Mesendoderm (in vitro differentiated cells): Measurements from ENCODE around the gene SRPK2.
"Not testable (repeated sequence)": the region's sequence is repeated elsewhere in the genome, so short reads cannot be mapped to it uniquely, and the experiment has no call there.

ENCODE experiments used
- DNase-seq: peaks from one replicate; pipeline ENCODE4 v3.0.0; 2013
- H2AK5ac ChIP-seq: 2 replicates; pipeline ENCODE4 v1.6.1; 2013; ENCODE audit warnings: low read length, inconsistent platforms
- H2BK120ac ChIP-seq: 2 replicates; pipeline ENCODE4 v1.6.1; 2013; ENCODE audit warnings: low read depth, mild to moderate bottlenecking, low read length, moderate library complexity, mixed read lengths
- H2BK15ac ChIP-seq: replicated peaks from 2 replicates; pipeline ENCODE4 v1.6.1; 2013; ENCODE audit warnings: low read depth, mild to moderate bottlenecking, moderate library complexity
- H2BK5ac ChIP-seq: 2 replicates; pipeline ENCODE4 v1.6.1; 2013; ENCODE audit warnings: low read length, inconsistent platforms
- H3K18ac ChIP-seq: 2 replicates; pipeline ENCODE4 v1.6.1; 2013; ENCODE audit warnings: mild to moderate bottlenecking, low read length, mixed read lengths
- H3K23ac ChIP-seq: one replicate; pipeline ENCODE4 v1.6.1; 2013; ENCODE audit warnings: low read length
- H3K27ac ChIP-seq: 2 replicates; pipeline ENCODE4 v1.5.1; 2013; ENCODE audit warnings: low read depth, mild to moderate bottlenecking, inconsistent platforms, low read length, moderate library complexity
- H3K27me3 ChIP-seq: 2 replicates; pipeline ENCODE4 v1.6.1; 2013; ENCODE audit warnings: low read length, control low read depth, mild to moderate bottlenecking, inconsistent platforms; ENCODE audit not compliant: insufficient read depth, poor library complexity
- H3K36me3 ChIP-seq: 2 replicates; pipeline ENCODE4 v1.6.1; 2013; ENCODE audit warnings: low read length, inconsistent platforms; ENCODE audit not compliant: control insufficient read depth, insufficient read depth
- H3K4ac ChIP-seq: one replicate; pipeline ENCODE4 v1.6.1; 2013; ENCODE audit warnings: low read depth, mild to moderate bottlenecking, low read length, moderate library complexity
- H3K4me1 ChIP-seq: 2 replicates; pipeline ENCODE4 v1.6.1; 2013; ENCODE audit warnings: low read depth, low read length, inconsistent platforms; ENCODE audit not compliant: control insufficient read depth
- H3K4me2 ChIP-seq: 2 replicates; pipeline ENCODE4 v1.6.1; 2013; ENCODE audit warnings: low read length
- H3K4me3 ChIP-seq: 2 replicates; pipeline ENCODE4 v1.5.1; 2013; ENCODE audit warnings: mild to moderate bottlenecking, low read length
- H3K56ac ChIP-seq: one replicate; pipeline ENCODE4 v1.6.1; 2013; ENCODE audit warnings: low read length
- H3K79me1 ChIP-seq: 2 replicates; pipeline ENCODE4 v1.6.1; 2013; ENCODE audit warnings: low read length, inconsistent platforms
- H3K79me2 ChIP-seq: 2 replicates; pipeline ENCODE4 v1.6.1; 2013; ENCODE audit warnings: mild to moderate bottlenecking, low read length; ENCODE audit not compliant: control insufficient read depth, insufficient read depth
- H3K9ac ChIP-seq: 2 replicates; pipeline ENCODE4 v1.6.1; 2013; ENCODE audit warnings: low read length, inconsistent platforms
- H4K5ac ChIP-seq: one replicate; pipeline ENCODE4 v1.6.1; 2013; ENCODE audit warnings: low read length
- H4K8ac ChIP-seq: one replicate; pipeline ENCODE4 v1.6.1; 2013; ENCODE audit warnings: low read depth, mild to moderate bottlenecking, control low read depth, low read length, moderate library complexity
- WGBS: extraction: QIAGEN DNeasy Blood & Tissue Kit; methylation state at CpG from one replicate; pipeline ENCODE4 v1.1.7; 2013; ENCODE audit warnings: low lambda C conversion rate, missing lambda C conversion rate; ENCODE audit not compliant: insufficient coverage; ENCODE audit errors: extremely low coverage; 5-methylcytosine and 5-hydroxymethylcytosine counted together

The SRPK2 gene

GRCh38 chr7:105336009-105336408 lies 52.7 kb downstream of the SRPK2 start:
- Histone ChIP-seq H3K27ac (no peak overlapping the region), H3K4me1 (no peaks in the 10 kb centered on the region), H4K8ac (no peak overlapping the region), H3K56ac (no peak overlapping the region), H3K36me3 (no peaks in the 10 kb centered on the region), H2AK5ac (no peak overlapping the region), H3K4me2 (no peak overlapping the region), H2BK15ac (no peak overlapping the region), H3K79me1 (peaks cover 7% of the 10 kb centered on the region), H3K23ac (no peak overlapping the region), H3K4ac (no peak overlapping the region), H3K9ac (no peak overlapping the region), H4K5ac (no peak overlapping the region), H3K18ac (no peak overlapping the region), H3K79me2 (peaks cover 10% of the 10 kb centered on the region), H3K4me3 (no peak overlapping the region), H2BK5ac (no peak overlapping the region), H2BK120ac (no peak overlapping the region), H3K27me3 (no peaks in the 10 kb centered on the region)
- DNase-seq, result no peak
- WGBS, result no CpG with 5 or more reads among the region's 1 CpG

- H3K36me3 ChIP-seq, H2BK5ac ChIP-seq, H3K4me1 ChIP-seq, H4K5ac ChIP-seq, H3K9ac ChIP-seq, H4K8ac ChIP-seq, H3K18ac ChIP-seq, DNase-seq, H3K27me3 ChIP-seq, H2BK15ac ChIP-seq, H2BK120ac ChIP-seq, H3K27ac ChIP-seq, H3K56ac ChIP-seq, H3K4me3 ChIP-seq, H3K23ac ChIP-seq, H3K4me2 ChIP-seq, H3K79me1 ChIP-seq, H2AK5ac ChIP-seq, H3K4ac ChIP-seq: not testable (repeated sequence)
- peaks cover 14% of the 10 kb centered on the region for H3K79me2 ChIP-seq
- no CpG with 5 or more reads among the region's 5 CpGs for WGBS
Observed at GRCh38 chr7:105332661-105333060, 56.1 kb downstream of the SRPK2 start.

- Histone ChIP-seq H3K4me2 (no peak overlapping the region), H3K27me3 (no peaks in the 10 kb centered on the region), H3K79me2 (peaks cover 14% of the 10 kb centered on the region), H2BK120ac (no peak overlapping the region), H2AK5ac (no peak overlapping the region), H3K18ac (no peak overlapping the region), H3K27ac (no peak overlapping the region), H3K56ac (no peak overlapping the region), H3K79me1 (peaks cover 15% of the 10 kb centered on the region), H2BK5ac (no peak overlapping the region), H3K4ac (no peak overlapping the region), H3K23ac (no peak overlapping the region), H3K4me1 (peaks cover 2% of the 10 kb centered on the region), H2BK15ac (no peak overlapping the region), H4K5ac (no peak overlapping the region), H3K9ac (no peak overlapping the region), H3K36me3 (no peaks in the 10 kb centered on the region), H4K8ac (no peak overlapping the region), H3K4me3 (no peak overlapping the region)
- no peak for DNase-seq
- WGBS, result no CpG with 5 or more reads among the region's 3 CpGs
Observed at GRCh38 chr7:105330526-105330925, 58.2 kb downstream of the SRPK2 start.

GRCh38 chr7:105327201-105327600 lies 61.5 kb downstream of the SRPK2 start:
- Histone ChIP-seq H3K56ac (no peak overlapping the region), H4K8ac (no peak overlapping the region), H3K79me2 (peaks cover 14% of the 10 kb centered on the region), H2BK120ac (no peak overlapping the region), H3K9ac (no peak overlapping the region), H3K23ac (no peak overlapping the region), H3K27ac (no peak overlapping the region), H3K4ac (no peak overlapping the region), H3K18ac (no peak overlapping the region), H3K36me3 (no peaks in the 10 kb centered on the region), H3K4me2 (no peak overlapping the region), H2BK5ac (no peak overlapping the region), H4K5ac (no peak overlapping the region), H2BK15ac (no peak overlapping the region), H2AK5ac (no peak overlapping the region), H3K4me3 (no peak overlapping the region), H3K4me1 (peaks cover 2% of the 10 kb centered on the region), H3K27me3 (no peaks in the 10 kb centered on the region), H3K79me1 (peaks cover 16% of the 10 kb centered on the region)
- WGBS, result no CpG with 5 or more reads among the region's 1 CpG
- DNase-seq, result no peak

GRCh38 chr7:105325216-105325904 lies 63.4 kb downstream of the SRPK2 start:
- Histone ChIP-seq H3K4me3 (no peak overlapping the region), H3K4me2 (no peak overlapping the region), H3K56ac (no peak overlapping the region), H3K9ac (no peak overlapping the region), H3K27ac (no peak overlapping the region), H4K5ac (no peak overlapping the region), H3K27me3 (no peaks in the 10 kb centered on the region), H2BK120ac (no peak overlapping the region), H3K18ac (no peak overlapping the region), H2AK5ac (no peak overlapping the region), H3K79me2 (peaks cover 13% of the 10 kb centered on the region), H3K23ac (no peak overlapping the region), H2BK5ac (no peak overlapping the region), H3K36me3 (no peaks in the 10 kb centered on the region), H3K4me1 (peaks cover 2% of the 10 kb centered on the region), H2BK15ac (no peak overlapping the region), H3K79me1 (peaks cover 20% of the 10 kb centered on the region), H3K4ac (no peak overlapping the region), H4K8ac (no peak overlapping the region)
- DNase-seq, result no peak
- no CpG with 5 or more reads among the region's 5 CpGs for WGBS

GRCh38 chr7:105324606-105325005 lies 64.1 kb downstream of the SRPK2 start:
- not testable (repeated sequence) for H4K8ac ChIP-seq, H3K56ac ChIP-seq, H3K4me3 ChIP-seq, H2AK5ac ChIP-seq, H3K18ac ChIP-seq, H3K23ac ChIP-seq, H2BK5ac ChIP-seq, H3K36me3 ChIP-seq, H3K4me2 ChIP-seq, H3K4ac ChIP-seq, H3K27me3 ChIP-seq, H2BK15ac ChIP-seq, H3K9ac ChIP-seq, DNase-seq, H3K4me1 ChIP-seq, H2BK120ac ChIP-seq, H4K5ac ChIP-seq, H3K27ac ChIP-seq
- peaks cover 21% of the 10 kb centered on the region for H3K79me1 ChIP-seq
- no CpG with 5 or more reads among the region's 8 CpGs for WGBS
- H3K79me2 ChIP-seq, result peaks cover 15% of the 10 kb centered on the region
